ENCODE results near the gene CPNE1. TPM values are rescaled to one million over a fixed set of nuclear protein-coding genes. Genes with fewer than 3 reads are reported as not detected.

Gene CPNE1
- total RNA-seq, 1 experiment from 2014 or later, result 333 TPM

- DNase-seq (ENCODE audit: low read depth, low spot score) (no peak), ATAC-seq (no peak)
- H3K9me2 ChIP-seq (ENCODE audit: insufficient read depth), result no peaks in the 10 kb centered on the region
- TF ChIP-seq CBX3 (IDR thresholded peaks at IDR 0.05; ENCODE audit: low read depth), result no peak
- H3K79me2 ChIP-seq (ENCODE audit: insufficient read depth, low read length), result peaks cover 15% of the 10 kb centered on the region
- H3K9me3 ChIP-seq (ENCODE audit: control insufficient read depth in 1 of 2, insufficient read depth in 1 of 2, low read depth in 1 of 2, low read length in 2 of 2), result no peaks in the 10 kb centered on the region
- no peak overlapping the region for H3K9ac ChIP-seq (ENCODE audit: low read length)
- H4K20me1 ChIP-seq (ENCODE audit: insufficient read depth), result no peaks in the 10 kb centered on the region
- H2AFZ ChIP-seq (ENCODE audit: low read depth, low read length, poor library complexity, severe bottlenecking), result no peak overlapping the region
- H3K4me2 ChIP-seq (ENCODE audit: low read length), result no peak overlapping the region
- POLR2A ChIA-PET, result no interaction called here
- no peaks in the 10 kb centered on the region for H3K4me1 ChIP-seq (ENCODE audit: control insufficient read depth in 1 of 2, insufficient read depth in 2 of 2, low read length in 2 of 2)
- BruUV-seq (replicated peaks), result no TSS peak
- peaks cover 41 to 47% of the 10 kb centered on the region in 2 experiments; a peak in 3 of 4 replicates for H3K36me3 ChIP-seq (ENCODE audit: control insufficient read depth in 1 of 2, insufficient read depth in 2 of 2, low read length in 2 of 2)
- RAD21 ChIA-PET (ENCODE audit: low non-redundant PET in 1 of 2, low total read pairs in 2 of 2, uncharacterized antibody in 2 of 2, unreplicated experiment in 2 of 2), result no interaction called here
- intact Hi-C loops (cut with micrococcal nuclease), result no loop called here
- no peaks in the 10 kb centered on the region for H3K27me3 ChIP-seq (ENCODE audit: insufficient read depth, low read length)
- no peak overlapping the region for H3K27ac ChIP-seq (ENCODE audit: low read depth, low read length)
- H3K4me3 ChIP-seq (replicated peaks in 1 of 2; ENCODE audit: low read depth in 1 of 2, low read length in 2 of 2), result no peak overlapping the region
- CTCF ChIA-PET, result interaction anchor here (1.5 to 2.4 kb wide), 2 partner anchors 11 to 324 kb away, joined by 3 to 9 read pairs; no protein-coding TSS in a partner anchor
These were observed 34.1 kb downstream of the CPNE1 start for GRCh38 chr20:35630636-35631035.

DNA sequence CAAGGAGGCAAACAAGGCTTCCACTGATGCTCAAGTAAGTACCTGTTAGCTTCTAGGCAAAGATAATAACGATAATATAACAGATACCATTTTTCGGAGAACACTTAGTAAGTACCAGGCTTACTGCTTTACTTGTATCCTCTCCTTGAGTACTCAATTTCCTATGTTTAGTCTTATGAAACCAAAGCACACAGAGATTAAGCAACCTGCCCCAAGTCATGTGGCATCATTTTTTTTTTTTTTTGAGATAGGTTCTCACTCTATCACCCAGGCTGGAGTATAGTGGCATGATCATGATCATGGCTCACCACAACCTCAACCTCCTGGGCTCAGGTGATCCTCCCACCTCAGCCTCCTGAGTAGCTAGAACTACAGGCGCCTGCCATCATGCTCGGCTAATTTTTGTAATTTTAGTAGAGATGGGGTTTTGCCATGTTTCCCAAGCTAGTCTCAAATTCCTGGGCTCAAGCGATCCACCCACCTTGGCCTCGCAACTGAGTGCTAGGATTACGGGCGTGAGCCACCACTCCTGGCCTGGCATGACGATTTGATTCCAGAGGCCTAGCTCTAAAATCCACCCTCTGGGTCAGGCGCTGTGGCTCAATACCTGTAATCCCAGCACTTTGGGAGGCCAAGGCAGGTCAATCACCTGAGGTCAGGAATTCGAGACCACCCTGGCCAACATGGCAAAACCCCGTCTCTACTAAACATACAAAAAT lies 35.1 kb downstream of the CPNE1 start:
- peak; percentile 12; the same call in 1 of the 2 replicates for TF ChIP-seq ZFX (IDR thresholded peaks at IDR 0.05)
- TF ChIP-seq FOSL1 (IDR thresholded peaks at IDR 0.05; ENCODE audit: low read depth), result no peak
- Histone ChIP-seq H3K4me1 (ENCODE audit: control insufficient read depth in 1 of 2, insufficient read depth in 2 of 2, low read length in 2 of 2) (no peaks in the 10 kb centered on the region), H3K9ac (ENCODE audit: low read length) (no peak overlapping the region), H3K9me3 (ENCODE audit: control insufficient read depth in 1 of 2, insufficient read depth in 1 of 2, low read depth in 1 of 2, low read length in 2 of 2) (no peaks in the 10 kb centered on the region), H3K79me2 (ENCODE audit: insufficient read depth, low read length) (peaks cover 4% of the 10 kb centered on the region; the same call in 1 of the 2 replicates), H2AFZ (ENCODE audit: low read depth, low read length, poor library complexity, severe bottlenecking) (no peak overlapping the region), H3K36me3 (ENCODE audit: control insufficient read depth in 1 of 2, insufficient read depth in 2 of 2, low read length in 2 of 2) (peaks cover 41 to 50% of the 10 kb centered on the region in 2 experiments; a peak in 3 of 4 replicates), H3K4me3 (replicated peaks in 1 of 2; ENCODE audit: low read depth in 1 of 2, low read length in 2 of 2) (no peak overlapping the region), H3K4me2 (ENCODE audit: low read length) (no peak overlapping the region), H3K27me3 (ENCODE audit: insufficient read depth, low read length) (no peaks in the 10 kb centered on the region), H3K27ac (ENCODE audit: low read depth, low read length) (no peak overlapping the region), H3K9me2 (ENCODE audit: insufficient read depth) (no peaks in the 10 kb centered on the region), H4K20me1 (ENCODE audit: insufficient read depth) (no peaks in the 10 kb centered on the region)
- ATAC-seq (no peak), DNase-seq (ENCODE audit: low read depth, low spot score) (no peak)
- intact Hi-C loops (cut with micrococcal nuclease), result no loop called here
- ChIA-PET CTCF (interaction anchor here (1.5 to 2.4 kb wide), 2 partner anchors 10 to 325 kb away, joined by 3 to 9 read pairs; no protein-coding TSS in a partner anchor), RAD21 (ENCODE audit: low non-redundant PET in 1 of 2, low total read pairs in 2 of 2, uncharacterized antibody in 2 of 2, unreplicated experiment in 2 of 2) (no interaction called here), POLR2A (no interaction called here)
- no TSS peak for BruUV-seq (replicated peaks)

All from HCT116 (cell line).